K562 (cell line): ENCODE measurements around the gene IPO13. TPM values are rescaled to one million over a fixed set of nuclear protein-coding genes. Genes with fewer than 3 reads are reported as not detected.

ENCODE experiments used
- ATAC-seq: fragments of 200-7000 bp; cut with Tn5 transposase; 3 replicates; pipeline ENCODE4 v1.9.1; 2020; ENCODE audit warnings: moderate library complexity
- BruUV-seq: library from RNA; stranded (reverse); fragments of 400-500 nt; replicated peaks from 2 replicates; lab custom pipeline; 2021; lab: Mats Ljungman, UMichigan
- CTCF ChIA-PET: fragments of 300-600 bp; formaldehyde crosslinking; extraction: SDS; loops from one replicate; lab custom pipeline; 2021; ENCODE audit warnings: low intra/inter-chr PET ratio; lab: Yijun Ruan, JAX
- POLR2A ChIA-PET: fragments of 300-600, 350-650 bp; sonication (Branson Sonifier 250); formaldehyde crosslinking; extraction: SDS; loops from one replicate; lab custom pipeline; 2021; ENCODE audit warnings: antibody characterized with exemption, inconsistent platforms; lab: Yijun Ruan, JAX
- DNase-seq, 4 experiments: peaks; one replicate each; pipeline versions ENCODE4 v3.0.0 to v3.0.0-alpha.2; 2011 to 2018; ENCODE audit warnings: low spot score in 3 of 4, mixed read lengths in 3 of 4; ENCODE audit errors: extremely low read depth in 1 of 4
- FAIRE-seq: peaks from 2 replicates; lab custom pipeline; 2011; peaks lifted over from hg19 to GRCh38; lab: Jason Lieb, UNC
- H2AFZ ChIP-seq: 2 replicates; pipeline ENCODE4 v1.6.0; 2011; ENCODE audit warnings: low read depth, low read length, control low read depth, inconsistent platforms
- H3K27ac ChIP-seq: fragments of 200-600 bp; 3 replicates; pipeline ENCODE4 v1.8.0; 2011; ENCODE audit warnings: low read depth, mild to moderate bottlenecking, control low read depth, inconsistent platforms, low read length, moderate library complexity, mixed read lengths; ENCODE audit errors: extremely low read depth
- H3K27me3 ChIP-seq, 2 experiments: fragments of 300-600 bp in 1 of 2; 2 replicates in 1 of 2; 3 replicates in 1 of 2; pipeline versions ENCODE4 v1.6.0 to v1.8.0; 2011; ENCODE audit warnings: inconsistent platforms in 2 of 2, low read length in 2 of 2, mild to moderate bottlenecking in 1 of 2, mixed read lengths in 1 of 2, moderate library complexity in 1 of 2; ENCODE audit not compliant: control insufficient read depth in 2 of 2, insufficient read depth in 2 of 2
- H3K36me3 ChIP-seq: fragments of 300-600 bp; 3 replicates; pipeline ENCODE4 v1.8.0; 2011; ENCODE audit warnings: mild to moderate bottlenecking, low read length, inconsistent platforms; ENCODE audit not compliant: control insufficient read depth, insufficient read depth
- H3K4me1 ChIP-seq, 2 experiments: fragments of 200-600 bp in 1 of 2; replicated peaks in 1 of 2; 2 replicates in 1 of 2; 3 replicates in 1 of 2; pipeline versions ENCODE4 v1.5.1 to v1.8.0; 2011; ENCODE audit warnings: inconsistent platforms in 2 of 2, low read length in 2 of 2, mild to moderate bottlenecking in 1 of 2, mixed read lengths in 1 of 2, moderate library complexity in 1 of 2; ENCODE audit not compliant: control insufficient read depth in 2 of 2, insufficient read depth in 2 of 2
- H3K4me2 ChIP-seq: 2 replicates; pipeline ENCODE4 v1.6.1; 2011; ENCODE audit warnings: low read length, control low read depth, inconsistent platforms, mixed read lengths; ENCODE audit not compliant: insufficient read depth
- H3K4me3 ChIP-seq: fragments of 200-600 bp; sonication (generic), shearing (Covaris generic); 2 replicates; pipeline ENCODE4 v1.5.1; 2016; ENCODE audit warnings: control low read depth, inconsistent platforms
- H3K79me2 ChIP-seq: fragments of 200-600 bp; 3 replicates; pipeline ENCODE4 v1.8.0; 2011; ENCODE audit warnings: low read length, inconsistent platforms; ENCODE audit not compliant: control insufficient read depth, insufficient read depth
- H3K9ac ChIP-seq, 2 experiments: 2 replicates each; pipeline versions ENCODE4 v1.6.0 to v1.6.1; 2011; ENCODE audit warnings: low read depth in 2 of 2, low read length in 2 of 2, control low read depth in 1 of 2, inconsistent platforms in 1 of 2, mild to moderate bottlenecking in 1 of 2, mixed read lengths in 1 of 2; ENCODE audit not compliant: insufficient read depth in 1 of 2
- H3K9me1 ChIP-seq: one replicate; pipeline ENCODE4 v1.6.0; 2011; ENCODE audit warnings: inconsistent platforms, mild to moderate bottlenecking, low read length, moderate library complexity; ENCODE audit not compliant: control insufficient read depth, insufficient read depth
- H3K9me3 ChIP-seq: replicated peaks from 2 replicates; pipeline ENCODE4 v1.5.1; 2011; ENCODE audit warnings: low read depth, low read length, inconsistent platforms; ENCODE audit not compliant: control insufficient read depth, insufficient read depth
- H4K20me1 ChIP-seq: replicated peaks from 2 replicates; pipeline ENCODE4 v1.6.1; 2011; ENCODE audit warnings: low read length, inconsistent platforms, mixed read lengths; ENCODE audit not compliant: control insufficient read depth, insufficient read depth
- DIDO1 ChIP-seq: fragments of 450-650 bp; IDR thresholded peaks from 2 replicates; pipeline ENCODE4 v1.6.1; 2016; ENCODE audit warnings: low read depth, missing biosample characterization, missing genetic modification characterization
- POLR2G ChIP-seq: fragments of 200-400 bp; formaldehyde crosslinking; IDR thresholded peaks from 2 replicates; pipeline ENCODE4 v1.6.1; 2017; ENCODE audit warnings: low read depth, mild to moderate bottlenecking, antibody characterized with exemption, low read length, moderate library complexity
- SIX5 ChIP-seq, 2 experiments: IDR thresholded peaks; 2 replicates each; pipeline ENCODE4 v1.6.1; 2011; ENCODE audit warnings: low read length in 2 of 2, borderline replicate concordance in 1 of 2, low read depth in 1 of 2, mild to moderate bottlenecking in 1 of 2, moderate library complexity in 1 of 2; ENCODE audit not compliant: insufficient read depth in 1 of 2
- WGBS: fragments of 100-300 bp; shearing (Covaris generic); methylation state at CpG from one replicate; pipeline ENCODE4 v1.1.6; 2016; ENCODE audit warnings: low coverage, mixed read lengths; ENCODE audit not compliant: insufficient coverage; ENCODE audit errors: missing lambda C conversion rate; 5-methylcytosine and 5-hydroxymethylcytosine counted together
- in situ Hi-C: fragments of 300-500 bp; cut with MboI; formaldehyde crosslinking; loops from 4 replicates; pipeline ENCODE4 v1.15.0; 2018; ENCODE audit warnings: inconsistent platforms, mixed read lengths
- intact Hi-C: fragments of 100-400 bp; cut with micrococcal nuclease; formaldehyde crosslinking; loops from 2 replicates; pipeline ENCODE4 v1.14.2; 2022
- polyA plus RNA-seq, 8 experiments: library from polyadenylated mRNA; depleted of rRNA in 4 of 8; stranded (reverse) in 5 of 8; unstranded in 3 of 8; fragments of >200 nt; fragmentation: Nextera tagmentation in 2 of 8; fragmentation: Illumina TruSeq in 1 of 8; extraction: Ambion mirVana in 2 of 8; extraction: Trizol in 1 of 8; gene quantifications; 2 replicates each; pipeline versions ENCODE4 v1.2.1 to v1.2.3, GENCODE V29; 2011 to 2014; ENCODE audit warnings: inconsistent platforms in 1 of 8, missing spikeins in 1 of 8
- total RNA-seq, 7 experiments: library from RNA; depleted of rRNA in 6 of 7; stranded (reverse); fragments of >200 nt in 6 of 7; fragmentation: Illumina TruSeq in 2 of 7; extraction: Trizol in 2 of 7; gene quantifications; 2 replicates each; pipeline versions ENCODE4 v1.2.1 to v1.2.3, GENCODE V29; 2011 to 2021; ENCODE audit warnings: low replicate concordance in 1 of 7

Gene IPO13
- total and polyA plus RNA-seq, 9 of the 15 experiments (the other 6 are each of a cell fraction or from before 2014, with no cell fraction given), result 7.0 to 30.8 (median 16.2) TPM

- ChIA-PET POLR2A (interaction anchor here (0.9 to 1.4 kb wide), 4 partner anchors 8 to 121 kb away, joined by 4 to 9 read pairs (median 4); no protein-coding TSS in a partner anchor), CTCF (interaction anchor here (0.7 to 4.7 kb wide), 2 partner anchors 47 to 168 kb away, joined by 3 to 79 read pairs; partner anchors contain the start of gene B4GALT2)
- no peak overlapping the region for H3K4me2 ChIP-seq
- no peak overlapping the region for H3K27ac ChIP-seq
- 45% methylated on average over 12 of the region's 13 CpGs for WGBS
- no peaks in the 10 kb centered on the region for H3K79me2 ChIP-seq
- no peaks in the 10 kb centered on the region for H3K27me3 ChIP-seq
- H4K20me1 ChIP-seq, result 0 out of 2 replicates have a peak, but pooled peaks cover 3% of the 10 kb centered on the region
- no TSS peak for BruUV-seq
- no peak overlapping the region for H2AFZ ChIP-seq
- H3K9me1 ChIP-seq, result peaks cover 5% of the 10 kb centered on the region
- peak overlapping the region in 1 of 2 experiments; percentile 49; a peak in 1 of 4 replicates for H3K9ac ChIP-seq
- DNase-seq (no peak), ATAC-seq (no peak), FAIRE-seq (no peak)
- in situ Hi-C loops, result loop anchor here (5.0 to 10.0 kb wide), 2 partner anchors 160 to 697 kb away; no protein-coding TSS in a partner anchor
- H3K4me1 ChIP-seq, result peaks cover 12 to 29% of the 10 kb centered on the region in 2 experiments; a peak in 4 of 5 replicates
- intact Hi-C loops, result loop anchor here (5.0 kb wide), 2 partner anchors 85 to 115 kb away; no protein-coding TSS in a partner anchor
- H3K9me3 ChIP-seq, result no peaks in the 10 kb centered on the region
- no peak overlapping the region for H3K4me3 ChIP-seq
- peak; percentile 42 for TF ChIP-seq POLR2G
- TF ChIP-seq DIDO1 (tag), result no peak
- no peak for TF ChIP-seq SIX5 (IDR thresholded peaks at IDR 0.05; ENCODE audit: borderline replicate concordance in 1 of 2, insufficient read depth in 1 of 2, low read depth in 1 of 2, low read length in 2 of 2)
- H3K36me3 ChIP-seq, result no peaks in the 10 kb centered on the region; the same call in 1 of the 3 replicates
Observed at GRCh38 chr1:43931711-43932660, 14.8 kb upstream of the IPO13 start.
